Dedifferentiated amniotic fluid mesenchymal stem cell (primary cell): ENCODE results near the gene NTM.
"Not testable (repeated sequence)": the region's sequence is repeated elsewhere in the genome, so short reads cannot be mapped to it uniquely, and the experiment has no call there.

ENCODE experiments used
- DNase-seq: peaks from one replicate; pipeline ENCODE4 v3.0.0-alpha.2; 2016; ENCODE audit errors: extremely low spot score

Gene NTM

DNA sequence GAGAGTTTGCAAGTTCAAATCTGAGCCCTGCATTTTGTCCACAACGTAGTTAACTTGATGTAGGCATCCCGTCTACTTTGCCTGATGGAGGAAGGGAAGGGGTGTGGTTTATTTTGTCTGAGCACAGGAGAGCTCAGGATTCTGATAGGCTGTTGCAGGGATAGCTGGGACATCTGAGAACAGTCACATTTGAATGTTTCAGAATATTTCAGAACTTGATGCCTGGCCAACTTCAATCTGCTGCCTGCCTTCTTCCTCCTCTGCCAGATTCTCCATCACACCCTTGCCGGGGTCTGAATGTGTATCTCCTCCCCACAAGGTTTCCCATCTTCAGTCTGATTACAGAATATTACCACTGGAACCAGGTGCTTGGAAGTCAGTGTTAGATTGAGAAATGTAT lies 51.6 kb downstream of the NTM start:
- no peak for DNase-seq

DNA sequence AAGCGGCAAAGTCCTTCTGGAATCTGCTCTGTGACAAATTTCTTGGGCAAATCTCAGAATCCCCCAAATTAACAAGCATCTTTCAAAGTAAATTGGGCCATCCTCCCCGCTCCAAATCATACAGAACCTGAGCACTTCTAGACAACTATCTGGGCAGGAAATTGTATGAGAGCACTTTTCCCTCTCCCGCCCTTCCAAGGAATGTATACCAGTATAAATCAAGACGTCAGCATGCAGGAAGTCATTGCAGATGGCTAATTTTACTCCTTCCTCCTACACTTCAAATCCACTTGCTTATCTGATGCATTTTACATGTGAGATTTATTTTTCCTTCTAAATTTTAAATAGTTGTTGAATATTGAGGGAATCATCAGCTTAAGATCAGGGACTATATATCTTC lies 52.1 kb downstream of the NTM start:
- no peak for DNase-seq

DNA sequence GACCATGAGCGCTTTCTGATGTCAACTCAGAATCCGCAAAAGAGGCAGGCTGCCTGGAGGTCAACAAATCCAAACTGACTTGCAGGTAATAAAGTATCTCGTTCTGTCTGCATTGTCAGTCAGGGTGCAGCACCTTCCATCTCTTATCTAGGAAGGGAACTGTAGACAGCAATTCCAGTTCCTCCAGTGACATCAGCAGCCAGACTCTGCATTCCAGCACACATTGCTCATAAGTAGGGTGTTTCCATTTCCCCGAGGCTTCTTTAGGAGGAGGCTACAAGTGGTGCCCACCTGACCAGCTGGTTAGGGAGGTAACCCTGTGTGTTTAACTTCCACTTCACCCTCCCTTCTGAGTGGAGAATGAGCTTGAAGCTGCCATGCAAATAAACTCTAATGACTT lies 53.3 kb downstream of the NTM start:
- DNase-seq = no peak

DNA sequence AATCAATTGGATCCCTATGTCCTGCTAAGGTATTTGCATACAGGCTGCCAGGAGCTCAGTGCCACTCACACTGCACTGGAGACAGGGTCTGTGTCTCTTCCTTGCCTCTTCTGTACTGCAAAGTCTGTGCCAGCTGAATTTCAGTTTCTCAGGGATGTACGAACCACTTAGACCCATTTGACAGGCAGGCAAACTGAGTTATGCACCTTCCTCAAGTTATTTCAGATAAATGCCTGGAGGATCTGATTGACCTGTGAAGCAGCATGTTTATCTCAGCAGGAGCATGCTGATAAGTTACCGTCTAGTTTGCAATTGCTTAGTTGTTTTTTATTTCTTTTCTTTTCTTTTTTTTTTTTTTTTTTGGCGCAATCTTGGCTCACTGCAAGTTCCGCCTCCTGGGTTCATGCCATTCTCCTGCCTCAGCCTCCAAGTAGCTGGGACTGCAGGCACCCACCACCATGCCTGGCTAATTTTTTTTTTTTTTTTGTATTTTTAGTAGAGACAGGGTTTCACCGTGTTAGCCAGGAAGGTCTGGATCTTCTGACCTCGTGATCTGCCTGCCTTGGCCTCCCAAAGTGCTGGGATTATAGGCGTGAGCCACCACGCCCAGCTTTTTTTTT lies 54.0 kb downstream of the NTM start:
- DNase-seq = not testable (repeated sequence)

DNA sequence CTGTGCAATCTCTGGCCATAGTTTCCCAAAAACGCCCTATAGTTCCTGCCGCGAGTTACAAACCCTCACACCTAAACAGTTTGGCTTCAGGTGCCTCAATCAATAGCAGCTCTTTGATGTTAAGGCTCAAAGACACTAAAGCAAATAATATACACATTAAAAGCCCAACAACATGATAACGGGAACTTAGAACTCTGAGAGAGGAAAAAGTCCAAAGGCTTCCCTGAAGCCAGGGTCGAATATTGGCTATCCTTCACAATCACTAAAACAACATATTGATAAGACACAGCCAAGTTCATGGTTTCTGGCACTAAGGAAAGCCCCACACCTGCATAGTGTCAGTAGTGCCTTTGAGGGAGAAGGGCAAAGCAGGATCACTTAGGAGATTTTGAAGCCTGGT lies 54.9 kb downstream of the NTM start:
- no peak for DNase-seq

DNA sequence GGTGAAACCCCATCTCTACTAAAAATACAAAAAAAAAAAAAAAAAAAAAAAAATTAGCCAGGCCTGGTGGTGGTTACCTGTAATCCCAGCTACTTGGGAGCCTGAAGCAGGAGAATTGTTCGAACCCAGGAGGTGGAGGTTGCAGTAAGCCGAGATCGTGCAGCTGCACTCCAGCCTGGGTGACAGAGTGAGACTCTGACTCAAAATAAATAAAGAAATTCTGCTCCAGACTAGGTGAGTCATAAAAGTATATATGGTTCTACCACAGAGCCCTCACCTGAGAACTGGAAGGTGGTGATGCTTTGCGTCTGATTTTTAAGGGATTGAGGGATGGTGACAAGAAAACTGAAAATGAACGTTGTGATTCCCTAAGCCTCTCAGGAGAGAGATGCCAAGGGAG lies 58.4 kb downstream of the NTM start:
- DNase-seq = no peak

DNA sequence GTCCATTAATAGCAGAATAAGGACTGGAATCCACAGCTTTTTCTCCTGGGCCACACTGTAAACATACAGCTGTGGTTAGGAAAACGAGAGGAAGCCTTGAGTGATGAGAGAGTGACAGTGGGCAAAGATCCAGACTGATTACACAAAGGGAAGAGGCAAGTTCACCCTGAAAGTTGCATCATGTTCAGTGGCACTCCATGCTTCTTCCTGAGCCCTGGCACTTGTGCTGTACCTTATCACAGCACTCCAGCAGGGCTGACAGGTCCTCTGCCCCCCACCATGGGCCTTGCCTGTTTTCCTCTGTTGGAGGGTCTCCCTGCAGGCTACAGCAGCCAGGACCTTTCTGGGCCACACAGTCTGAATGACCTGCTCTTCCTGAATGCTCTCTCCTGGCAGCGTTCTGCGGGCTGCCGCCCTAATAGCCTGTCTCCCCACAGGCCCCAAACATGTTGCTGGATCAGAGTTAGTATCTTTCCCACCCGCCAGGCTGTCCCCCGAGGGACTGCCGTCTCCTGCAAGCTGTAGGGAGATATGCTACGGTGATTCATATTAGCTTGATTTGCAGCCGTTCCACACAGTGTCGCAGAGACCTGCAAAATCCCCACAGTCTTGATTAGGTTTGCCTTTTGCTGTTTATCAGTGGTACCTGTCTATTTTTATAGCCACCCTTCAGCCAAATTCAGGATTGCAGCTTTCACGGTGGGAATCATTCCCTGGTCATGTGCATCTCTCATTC lies 60.2 kb downstream of the NTM start:
- DNase-seq = no peak

DNA sequence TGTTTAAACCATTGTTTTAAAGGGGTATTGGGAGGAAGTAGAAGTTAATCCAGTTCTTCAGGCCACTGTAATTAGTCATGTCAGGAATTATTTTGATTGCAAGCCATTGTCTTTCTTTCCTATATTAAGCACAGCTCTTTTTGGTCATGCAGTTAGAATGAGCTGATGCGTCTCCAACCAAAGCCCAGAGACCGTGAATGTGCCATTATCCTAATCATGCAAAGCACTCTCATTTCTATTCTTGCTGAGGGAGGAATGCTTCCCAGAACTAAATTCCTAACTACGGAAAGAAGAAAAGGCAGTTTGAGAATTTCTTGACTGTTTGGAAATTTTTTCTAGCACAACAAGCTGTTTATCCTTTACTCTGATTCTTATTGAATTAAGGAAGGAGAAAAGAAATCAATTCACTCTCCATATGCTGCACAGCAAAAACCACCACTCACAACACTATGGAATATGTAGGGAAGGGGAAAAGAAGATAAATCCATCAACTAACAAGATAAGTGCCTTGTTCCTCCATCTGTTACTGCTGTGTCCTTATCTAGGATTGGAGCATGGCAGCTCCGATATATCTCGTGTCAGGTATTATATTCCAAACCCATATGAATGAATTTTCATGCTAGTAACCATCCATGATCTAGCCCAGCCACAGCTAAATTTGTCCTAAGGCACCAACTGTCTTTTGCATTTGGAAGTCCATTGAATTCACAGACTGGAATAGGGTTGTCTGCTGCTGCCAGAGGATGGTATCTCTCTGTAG lies 70.8 kb downstream of the NTM start:
- DNase-seq = no peak

DNA sequence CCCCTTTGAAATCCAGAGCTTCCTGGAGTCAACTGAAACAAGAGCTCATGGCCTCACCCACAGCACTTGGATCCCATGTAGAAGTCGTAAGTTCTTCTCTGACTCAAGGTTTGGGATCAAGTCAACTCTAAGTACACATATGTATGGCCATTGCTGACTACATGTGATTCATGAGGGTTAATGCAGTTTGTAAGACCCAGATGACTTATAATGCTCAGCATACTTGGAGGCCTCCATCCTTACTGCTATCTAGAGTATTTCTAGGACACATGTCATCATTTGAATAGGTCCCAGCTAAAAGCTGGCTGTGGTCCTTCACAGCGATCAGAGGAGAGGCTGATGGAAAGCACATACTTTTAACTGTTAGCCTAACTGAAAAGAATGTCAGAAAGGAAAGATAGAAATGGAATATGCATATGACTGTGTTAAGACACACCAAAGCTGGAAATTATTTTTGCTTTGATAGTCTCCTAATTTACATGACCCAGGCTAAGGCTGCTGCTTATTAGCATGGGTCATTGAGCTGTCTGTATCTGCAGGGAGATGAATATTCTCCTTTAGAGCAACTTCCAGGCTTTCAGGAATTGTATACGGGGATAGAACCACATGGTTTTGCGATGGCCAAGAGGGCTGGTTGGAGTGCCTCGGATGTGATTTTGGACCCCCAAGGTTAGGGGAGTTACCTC lies 76.3 kb downstream of the NTM start:
- DNase-seq = no peak

DNA sequence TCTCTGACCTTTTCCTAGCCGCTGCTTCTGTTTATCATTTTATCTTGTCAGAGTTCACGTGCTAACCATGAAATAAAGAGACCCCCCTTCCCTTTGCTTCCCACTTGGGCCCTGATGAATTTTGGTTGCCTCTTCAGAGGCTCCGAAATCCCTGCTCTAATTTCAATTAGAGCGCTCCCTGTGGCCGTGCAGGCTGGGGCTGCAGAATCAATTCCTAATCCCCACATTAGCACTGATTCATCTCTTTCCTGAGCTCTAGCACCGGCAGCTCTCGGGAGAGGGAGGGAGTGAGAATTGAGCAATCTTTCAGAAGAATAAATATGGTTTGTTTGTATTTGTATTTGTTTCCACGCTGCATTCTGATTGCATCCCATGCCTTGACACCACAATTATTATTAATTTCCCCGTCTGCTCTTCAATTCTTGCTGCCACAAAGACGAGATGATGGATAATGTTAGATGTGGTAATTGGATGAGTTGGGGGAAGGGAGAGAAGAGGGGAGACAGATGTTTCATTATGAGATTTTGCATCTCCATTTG lies 76.9 kb downstream of the NTM start:
- no peak for DNase-seq

DNA sequence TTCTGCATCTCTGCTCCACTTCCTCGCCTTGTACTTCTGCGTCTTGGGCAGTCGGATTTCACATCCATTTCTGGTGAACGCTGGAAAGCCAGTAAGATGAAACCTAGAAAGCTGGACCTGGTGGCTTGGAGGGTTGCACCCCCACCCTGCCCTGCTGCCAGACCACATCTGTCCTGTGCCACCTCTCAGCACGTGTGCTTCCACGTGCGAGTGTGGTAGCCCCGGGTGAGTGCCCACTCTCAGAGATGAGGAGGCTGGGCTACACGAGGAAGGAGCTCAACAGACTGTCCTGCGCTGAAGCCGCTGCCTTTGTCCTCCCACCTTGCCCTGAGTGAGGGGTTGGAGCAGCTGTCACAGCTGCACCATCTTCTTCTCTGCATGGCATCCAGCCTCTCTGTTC lies 77.5 kb downstream of the NTM start:
- DNase-seq = no peak

DNA sequence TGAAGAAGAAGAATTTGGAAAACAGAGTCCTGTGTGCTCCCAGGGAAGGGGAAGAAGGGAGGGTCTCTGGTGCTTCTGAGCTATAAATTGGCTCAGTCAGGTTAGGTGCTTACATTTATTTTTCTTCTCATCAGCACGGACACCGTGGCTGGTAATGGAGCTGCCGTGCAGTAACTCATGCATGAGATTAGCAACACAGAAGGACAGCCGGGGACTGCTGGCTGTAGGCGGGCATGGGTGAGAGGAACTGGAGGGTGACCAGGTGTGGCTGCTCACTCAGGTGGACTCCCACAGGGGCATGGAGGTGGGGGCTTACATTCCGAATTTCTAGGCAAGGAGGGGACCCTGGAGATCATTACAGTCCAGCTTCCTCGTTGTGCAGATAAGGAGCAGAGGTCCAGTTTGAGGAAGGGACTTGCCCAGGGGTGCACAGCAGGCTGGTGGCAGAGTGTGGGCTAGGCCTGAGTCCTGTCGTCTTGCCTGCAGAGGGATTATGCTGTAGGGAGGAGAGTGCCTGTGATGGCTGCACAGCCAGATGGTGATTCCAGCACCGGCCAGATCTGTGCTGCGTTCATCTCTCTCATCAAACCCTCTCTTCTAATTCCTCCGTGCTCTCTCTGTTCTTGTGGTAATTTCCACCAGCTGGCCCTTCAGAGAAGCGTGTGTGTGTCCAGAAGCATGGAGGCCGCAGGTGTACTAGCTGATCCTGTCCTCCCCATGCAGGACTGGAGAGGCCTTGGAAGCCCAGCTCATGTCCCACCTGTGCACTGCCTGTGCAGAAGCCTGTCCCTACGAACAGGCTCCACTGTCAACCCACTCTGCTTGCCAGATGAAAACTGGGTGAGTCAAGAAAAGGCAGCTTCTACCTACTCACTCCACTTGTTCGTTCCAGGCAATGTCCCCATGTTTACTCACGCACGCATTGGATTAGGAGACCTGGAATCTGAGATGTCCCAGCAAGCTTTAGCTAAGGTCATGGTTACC lies 78.9 kb downstream of the NTM start:
- DNase-seq = no peak

DNA sequence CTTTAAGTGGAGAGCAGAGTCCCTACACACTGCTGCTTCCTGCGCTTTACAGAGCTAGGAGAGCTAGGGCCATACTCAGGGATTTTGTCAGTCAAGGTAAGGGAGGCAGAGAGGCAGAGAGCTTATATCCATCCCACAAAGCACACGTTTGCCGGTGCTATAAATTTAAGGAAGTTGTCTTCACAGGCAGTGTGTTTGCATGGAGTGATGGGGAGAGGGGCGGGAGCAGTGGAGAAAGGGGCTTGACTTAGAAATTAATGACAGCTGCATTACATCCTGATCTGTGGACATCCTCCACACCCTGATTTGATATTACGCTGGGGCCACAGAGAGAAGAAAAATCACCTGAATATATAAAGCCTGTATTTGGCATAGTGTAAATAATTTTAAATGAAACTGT lies 84.1 kb downstream of the NTM start:
- no peak for DNase-seq

DNA sequence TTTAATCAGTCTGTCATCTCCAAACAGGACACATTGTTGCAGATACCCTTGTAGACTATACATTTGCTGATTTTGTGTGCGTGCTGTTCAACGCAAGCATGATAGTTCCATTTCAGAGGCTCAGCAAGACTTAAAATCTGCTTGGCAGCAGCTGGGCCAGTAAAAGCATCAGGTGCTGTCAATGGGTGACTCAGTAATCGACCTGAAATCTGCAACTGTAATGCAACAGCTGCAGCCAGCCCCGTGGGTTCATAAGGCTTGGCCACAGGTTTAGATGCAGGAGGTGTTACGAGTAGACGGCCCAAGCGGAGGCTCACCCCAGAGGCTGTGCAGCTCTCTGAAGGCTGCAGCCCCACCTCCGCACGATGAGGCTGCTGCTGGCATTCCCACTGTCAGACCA lies 84.6 kb downstream of the NTM start:
- no peak for DNase-seq

DNA sequence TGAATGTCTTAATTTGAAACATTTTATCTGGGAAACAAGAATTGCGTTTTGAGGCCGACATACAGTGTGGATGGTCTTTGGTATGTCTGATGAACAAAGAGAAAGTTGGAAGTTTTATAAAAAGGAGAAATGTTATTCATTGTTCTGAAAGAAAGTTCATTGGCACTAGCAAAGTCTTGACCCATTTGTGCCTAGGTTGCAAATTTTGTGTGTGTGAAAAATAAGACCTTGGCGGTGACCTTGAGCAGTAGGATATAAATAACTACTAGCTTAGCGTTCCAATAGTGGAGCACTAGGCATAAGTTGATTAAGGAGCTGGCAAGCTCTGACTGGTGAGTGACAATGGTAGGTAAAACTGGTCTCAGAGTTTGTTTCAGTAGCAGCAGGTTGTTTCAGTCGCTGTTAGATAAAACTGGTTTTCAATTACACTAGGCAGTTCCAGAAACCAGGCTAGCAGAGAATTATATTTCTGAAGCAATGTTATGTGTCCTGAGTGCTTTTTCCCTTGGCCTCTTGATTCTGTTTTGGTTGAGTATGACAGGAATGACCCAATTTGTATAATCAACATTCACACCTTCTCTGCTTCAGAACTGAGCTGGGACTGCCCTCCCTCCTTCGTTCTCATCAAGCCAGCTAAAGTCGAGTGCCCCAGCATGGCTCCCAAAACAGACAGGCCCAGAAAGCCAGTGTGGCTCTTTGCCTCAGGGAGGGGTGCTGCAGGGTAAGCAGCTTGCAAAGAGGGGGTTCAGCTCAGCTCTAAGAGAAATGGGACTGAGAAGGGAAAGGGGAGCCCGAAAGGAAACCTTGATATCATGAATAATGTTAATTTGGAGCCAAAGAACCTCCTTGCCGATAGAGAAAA lies 85.7 kb downstream of the NTM start:
- no peak for DNase-seq

DNA sequence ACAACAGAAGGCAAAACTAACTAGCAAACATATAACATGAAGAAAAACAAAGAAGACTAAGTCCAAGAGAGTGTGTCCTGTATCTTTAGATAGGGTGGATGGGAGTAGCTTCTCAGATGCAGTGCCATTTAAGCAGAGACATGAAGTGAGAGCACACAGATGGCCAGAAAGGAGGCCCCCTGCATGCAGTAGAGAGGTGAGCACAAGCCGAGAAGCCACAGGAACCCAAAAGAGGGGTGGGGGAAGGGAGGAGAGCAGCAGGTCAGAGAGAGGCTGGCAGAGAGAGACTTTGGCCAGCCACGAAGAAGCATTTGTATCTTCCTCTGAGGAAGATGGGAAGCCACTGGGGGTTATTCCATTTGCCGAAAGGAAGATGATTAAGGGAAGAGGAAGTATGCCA lies 86.7 kb downstream of the NTM start:
- no peak for DNase-seq

DNA sequence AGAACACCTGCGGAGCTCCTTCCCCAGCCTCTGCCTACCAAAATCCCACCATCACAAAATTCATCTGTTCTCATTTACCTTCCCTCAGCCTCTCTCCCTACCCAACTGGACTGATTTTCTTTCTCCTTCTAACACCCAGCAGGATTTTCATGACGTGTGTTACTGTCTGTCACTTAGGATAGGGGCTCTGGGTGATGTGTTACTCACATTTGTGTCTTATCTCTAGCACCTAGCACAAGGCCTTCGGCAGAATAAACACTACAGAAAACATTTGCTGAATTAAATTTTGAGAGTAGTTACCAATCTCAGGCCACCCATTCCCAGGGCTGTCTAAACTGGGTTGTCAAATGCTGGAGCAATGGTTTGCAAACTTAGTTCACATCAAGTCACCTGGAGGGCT lies 88.0 kb downstream of the NTM start:
- DNase-seq = no peak

DNA sequence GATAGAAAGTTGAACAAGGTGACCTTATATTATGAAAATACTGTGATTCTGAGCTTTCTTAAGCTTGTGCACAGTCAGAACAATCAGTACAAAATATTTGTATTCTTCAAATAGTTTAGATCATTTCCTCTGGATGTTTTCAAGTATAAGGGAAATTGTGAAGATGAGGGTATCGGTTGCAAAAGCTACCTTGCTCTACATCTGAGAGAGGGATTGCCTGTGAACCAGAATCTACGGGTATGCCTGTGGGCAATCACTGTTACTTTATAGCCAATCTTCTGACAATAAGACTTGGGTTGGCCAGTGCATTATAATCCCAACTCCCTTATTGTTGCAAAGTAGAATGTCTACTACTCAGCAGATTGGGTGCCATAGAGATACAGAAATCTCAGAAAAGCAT lies 90.5 kb downstream of the NTM start:
- no peak for DNase-seq

DNA sequence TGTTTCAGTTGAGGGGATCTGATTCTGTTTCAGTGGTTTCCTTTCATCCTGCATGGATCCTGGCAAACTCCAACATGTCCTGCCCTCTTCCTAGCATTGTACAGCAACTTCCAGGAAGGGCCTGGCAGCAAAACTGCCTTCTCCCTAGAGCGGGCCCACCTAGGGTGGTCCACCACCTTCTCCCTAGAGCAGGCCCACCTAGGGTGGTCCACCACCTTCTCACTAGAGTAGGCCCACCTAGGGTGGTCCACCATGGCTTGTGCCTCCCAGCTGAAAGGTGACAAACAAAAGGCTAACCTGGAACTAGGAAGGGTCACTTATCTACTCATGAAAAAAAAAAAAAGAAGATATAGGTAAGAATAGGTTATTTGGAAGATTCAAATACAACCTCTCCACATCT lies 92.2 kb downstream of the NTM start:
- no peak for DNase-seq

DNA sequence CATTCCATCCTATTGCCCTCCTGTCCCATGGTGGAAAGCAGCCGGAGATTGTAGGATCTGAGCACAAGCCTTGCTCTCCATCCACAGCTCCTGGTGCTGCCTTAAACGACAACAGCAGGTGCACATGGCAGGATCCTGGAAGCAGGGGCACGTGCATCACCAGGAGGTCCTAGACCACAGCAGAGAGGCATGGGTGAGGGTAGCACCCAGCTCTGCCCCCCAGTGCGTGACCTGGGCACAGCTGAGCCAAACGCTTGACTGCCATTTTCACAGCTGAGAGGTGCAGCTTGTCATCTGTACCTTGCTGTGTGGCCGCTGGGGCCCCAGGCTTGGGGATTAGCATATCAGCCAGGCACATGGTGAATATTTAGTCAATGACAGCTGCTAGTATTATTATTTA lies 92.7 kb downstream of the NTM start:
- DNase-seq = no peak
